Measurements from ENCODE around the gene MRPL20. TPM values are rescaled to one million over a fixed set of nuclear protein-coding genes. Genes with fewer than 3 reads are reported as not detected.

Gene MRPL20
- total RNA-seq, 1 donor from 2014 or later = 96.1 TPM

DNA sequence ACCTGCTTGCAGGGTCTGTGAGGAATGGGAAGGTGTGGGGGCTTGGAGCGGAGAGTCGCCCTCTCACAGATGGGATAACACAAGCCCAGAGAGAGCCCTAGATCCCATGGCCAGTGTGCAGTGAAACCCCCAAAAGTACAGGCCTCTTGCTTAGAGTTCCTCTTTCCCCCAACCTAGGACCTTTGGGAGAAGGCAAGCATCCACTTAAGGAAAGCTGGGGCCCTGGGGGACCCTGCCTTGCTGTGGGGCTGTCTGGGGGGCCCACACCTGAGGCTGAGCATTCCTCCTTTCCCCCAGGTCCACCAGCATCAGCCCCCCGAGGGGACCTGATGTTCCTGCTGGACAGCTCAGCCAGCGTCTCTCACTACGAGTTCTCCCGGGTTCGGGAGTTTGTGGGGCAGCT is 29.5 kb upstream of the MRPL20 start:
- Mint-ChIP-seq H3K9me3 (no peaks in the 10 kb centered on the region), H3K4me3 (peak overlapping the region; percentile 85), H3K4me1 (peaks cover 27% of the 10 kb centered on the region), H3K27me3 (ENCODE audit: insufficient read depth, low read depth) (peaks cover 10% of the 10 kb centered on the region), H3K36me3 (no peaks in the 10 kb centered on the region), H3K27ac (no peak overlapping the region)
- no peak overlapping the region for H3K9ac ChIP-seq
- no peak for TF ChIP-seq EZH2phosphoT487 (IDR thresholded peaks at IDR 0.05)
- no peak for TF ChIP-seq EZH2 (IDR thresholded peaks at IDR 0.05)
- TF ChIP-seq, protein P1, sequence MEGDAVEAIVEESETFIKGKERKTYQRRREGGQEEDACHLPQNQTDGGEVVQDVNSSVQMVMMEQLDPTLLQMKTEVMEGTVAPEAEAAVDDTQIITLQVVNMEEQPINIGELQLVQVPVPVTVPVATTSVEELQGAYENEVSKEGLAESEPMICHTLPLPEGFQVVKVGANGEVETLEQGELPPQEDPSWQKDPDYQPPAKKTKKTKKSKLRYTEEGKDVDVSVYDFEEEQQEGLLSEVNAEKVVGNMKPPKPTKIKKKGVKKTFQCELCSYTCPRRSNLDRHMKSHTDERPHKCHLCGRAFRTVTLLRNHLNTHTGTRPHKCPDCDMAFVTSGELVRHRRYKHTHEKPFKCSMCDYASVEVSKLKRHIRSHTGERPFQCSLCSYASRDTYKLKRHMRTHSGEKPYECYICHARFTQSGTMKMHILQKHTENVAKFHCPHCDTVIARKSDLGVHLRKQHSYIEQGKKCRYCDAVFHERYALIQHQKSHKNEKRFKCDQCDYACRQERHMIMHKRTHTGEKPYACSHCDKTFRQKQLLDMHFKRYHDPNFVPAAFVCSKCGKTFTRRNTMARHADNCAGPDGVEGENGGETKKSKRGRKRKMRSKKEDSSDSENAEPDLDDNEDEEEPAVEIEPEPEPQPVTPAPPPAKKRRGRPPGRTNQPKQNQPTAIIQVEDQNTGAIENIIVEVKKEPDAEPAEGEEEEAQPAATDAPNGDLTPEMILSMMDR (IDR thresholded peaks at IDR 0.05) = no peak
- no peak overlapping the region for H2AFZ ChIP-seq (replicated peaks)
- no peaks in the 10 kb centered on the region for H3K79me2 ChIP-seq (ENCODE audit: low read depth)
- no peaks in the 10 kb centered on the region for H3K9me3 ChIP-seq (ENCODE audit: low read depth)
- H3K4me2 ChIP-seq = peak overlapping the region; percentile 89
- H3K4me3 ChIP-seq = no peak overlapping the region
- H3K4me1 ChIP-seq = peaks cover 37% of the 10 kb centered on the region
- H3K27ac ChIP-seq = no peak overlapping the region
- no peaks in the 10 kb centered on the region for H3K36me3 ChIP-seq
- H3F3A ChIP-seq (ENCODE audit: low read depth) = peaks cover 45% of the 10 kb centered on the region
- H3K27me3 ChIP-seq = peaks cover 35% of the 10 kb centered on the region
- DNase-seq (ENCODE audit: low spot score) = no peak
- peaks cover 7% of the 10 kb centered on the region for H4K20me1 ChIP-seq (ENCODE audit: low read depth)

DNA sequence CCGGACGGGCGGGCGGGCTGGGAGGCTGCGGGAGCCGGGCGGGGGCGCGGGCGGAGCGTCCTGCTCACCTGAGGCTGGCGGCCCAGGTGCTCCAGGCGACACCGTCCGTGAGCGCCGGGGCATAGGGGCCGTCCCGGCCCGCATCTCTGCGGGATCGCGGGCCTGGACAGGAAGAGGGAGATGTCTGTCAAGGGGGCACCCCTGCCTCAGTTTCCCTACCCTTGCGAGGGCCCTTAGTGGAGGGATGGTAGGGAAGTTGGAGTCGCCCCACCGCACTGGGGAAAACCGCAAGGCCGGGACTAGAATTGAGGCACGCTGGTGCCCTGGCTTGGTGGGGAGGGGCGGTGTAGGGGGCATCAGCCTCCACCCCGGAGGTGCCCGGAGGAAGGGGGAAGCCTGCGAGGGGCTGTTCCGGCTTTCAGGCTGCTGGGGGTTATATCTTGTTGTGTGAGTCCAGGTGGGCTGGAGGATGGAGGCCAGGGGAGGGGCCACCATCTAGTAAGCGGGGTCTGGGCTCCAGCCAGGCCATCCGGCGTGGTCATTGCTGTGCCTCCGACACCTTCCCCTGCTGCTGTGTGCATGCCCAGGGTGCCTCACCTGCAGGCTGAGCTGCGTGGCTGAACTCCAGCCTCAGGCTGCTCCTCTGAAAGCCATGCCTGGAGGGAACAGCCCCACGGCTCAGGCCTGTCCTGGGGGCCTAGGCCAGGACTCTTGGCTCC is 29.0 kb upstream of the MRPL20 start:
- H3K36me3 ChIP-seq = no peaks in the 10 kb centered on the region
- TF ChIP-seq EZH2phosphoT487 (IDR thresholded peaks at IDR 0.05) = no peak
- no peak for TF ChIP-seq EZH2 (IDR thresholded peaks at IDR 0.05)
- TF ChIP-seq, protein P1 (IDR thresholded peaks at IDR 0.05) = no peak
- H3K4me1 ChIP-seq = peaks cover 43% of the 10 kb centered on the region
- peak overlapping the region; percentile 85 for H3K4me3 Mint-ChIP-seq
- H3F3A ChIP-seq (ENCODE audit: low read depth) = peaks cover 48% of the 10 kb centered on the region
- no peaks in the 10 kb centered on the region for H3K79me2 ChIP-seq (ENCODE audit: low read depth)
- peaks cover 7% of the 10 kb centered on the region for H4K20me1 ChIP-seq (ENCODE audit: low read depth)
- no peaks in the 10 kb centered on the region for H3K9me3 ChIP-seq (ENCODE audit: low read depth)
- DNase-seq (ENCODE audit: low spot score) = no peak
- H3K27me3 ChIP-seq = peaks cover 35% of the 10 kb centered on the region
- no peak overlapping the region for H3K9ac ChIP-seq
- H3K27me3 Mint-ChIP-seq (ENCODE audit: insufficient read depth, low read depth) = peaks cover 10% of the 10 kb centered on the region
- H3K27ac Mint-ChIP-seq = no peak overlapping the region
- H3K9me3 Mint-ChIP-seq = no peaks in the 10 kb centered on the region
- no peaks in the 10 kb centered on the region for H3K36me3 Mint-ChIP-seq
- no peak overlapping the region for H2AFZ ChIP-seq (replicated peaks)
- H3K4me2 ChIP-seq = peak overlapping the region; percentile 89
- peak overlapping the region; percentile 62 for H3K4me3 ChIP-seq
- peaks cover 30% of the 10 kb centered on the region for H3K4me1 Mint-ChIP-seq
- H3K27ac ChIP-seq = no peak overlapping the region

DNA sequence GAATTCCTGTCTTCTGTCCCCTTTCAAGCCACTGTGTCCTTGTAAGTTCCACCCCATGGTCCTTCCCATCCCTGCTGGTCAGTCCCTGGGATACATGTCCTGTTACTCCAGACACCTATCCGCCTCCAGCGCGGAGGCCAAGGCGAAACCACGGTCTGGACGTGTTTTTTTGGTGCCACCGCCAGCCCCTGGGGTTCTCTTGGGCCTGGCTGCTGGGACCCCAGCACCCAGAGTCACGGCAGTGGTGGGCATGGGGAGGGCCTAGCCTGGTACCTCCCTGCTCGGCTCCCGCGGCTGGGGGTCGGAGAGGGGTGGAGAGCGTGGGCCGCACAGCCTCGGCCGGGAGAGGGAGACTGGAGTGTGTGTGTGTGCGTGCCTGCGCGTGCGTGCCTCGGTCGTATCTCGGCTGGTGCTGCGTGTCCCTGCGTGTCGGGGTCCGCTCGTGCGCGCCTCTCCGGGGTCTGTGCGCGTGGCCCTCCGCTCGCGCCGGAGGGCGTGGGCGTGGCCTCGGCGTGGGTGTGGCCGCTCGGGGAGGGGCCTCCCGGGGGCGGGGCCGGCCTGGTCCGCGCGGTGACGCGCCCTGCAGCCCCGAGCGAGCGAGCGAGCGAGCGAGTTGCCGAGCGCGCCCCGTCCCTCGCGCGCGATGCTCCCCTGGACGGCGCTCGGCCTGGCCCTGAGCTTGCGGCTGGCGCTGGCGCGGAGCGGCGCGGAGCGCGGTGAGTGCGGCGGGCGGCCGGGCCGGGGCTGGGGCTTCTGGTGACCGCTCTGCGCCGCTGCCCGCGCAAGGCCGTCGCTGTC is 28.2 kb upstream of the MRPL20 start, which contains the start of gene VWA1:
VWA1 (plus strand) TSS at position 585 of the 798 bp plus-strand sequence; CDS start at position 644, 59 bp downstream.
- Histone ChIP-seq H3K4me1 (peaks cover 50% of the 10 kb centered on the region), H3K4me3 (peak within 1 kb of the TSS; percentile 62), H3K4me2 (peak within 1 kb of the TSS; percentile 89), H3K9me3 (ENCODE audit: low read depth) (no peaks in the 10 kb centered on the region), H3K9ac (no peak within 1 kb of the TSS), H3K27me3 (peaks cover 35% of the 10 kb centered on the region), H2AFZ (replicated peaks) (no peak within 1 kb of the TSS), H3F3A (ENCODE audit: low read depth) (peaks cover 51% of the 10 kb centered on the region), H4K20me1 (ENCODE audit: low read depth) (peaks cover 7% of the 10 kb centered on the region), H3K36me3 (no peaks in the 10 kb centered on the region), H3K27ac (no peak within 1 kb of the TSS), H3K79me2 (ENCODE audit: low read depth) (no peaks in the 10 kb centered on the region)
- H3K36me3 Mint-ChIP-seq = no peaks in the 10 kb centered on the region
- H3K4me3 Mint-ChIP-seq = peak within 1 kb of the TSS; percentile 85
- no peak within 1 kb of the TSS for H3K27ac Mint-ChIP-seq
- no peak for TF ChIP-seq EZH2phosphoT487 (IDR thresholded peaks at IDR 0.05)
- TF ChIP-seq EZH2 (IDR thresholded peaks at IDR 0.05) = peak; percentile 46
- TF ChIP-seq, protein P1 (IDR thresholded peaks at IDR 0.05) = no peak
- peaks cover 29% of the 10 kb centered on the region for H3K4me1 Mint-ChIP-seq
- no peaks in the 10 kb centered on the region for H3K9me3 Mint-ChIP-seq
- H3K27me3 Mint-ChIP-seq (ENCODE audit: insufficient read depth, low read depth) = peaks cover 10% of the 10 kb centered on the region
- peak; percentile 86 for DNase-seq (ENCODE audit: low spot score)

Data from neural progenitor cell (in vitro differentiated cells).